HCT116 (cell line): ENCODE results near the gene ACOXL. TPM values are rescaled to one million over a fixed set of nuclear protein-coding genes. Genes with fewer than 3 reads are reported as not detected.

Experiments
- ATAC-seq: fragments of 200-7000 bp; cut with Tn5 transposase; 2 replicates; pipeline ENCODE4 v1.9.1; 2020; ENCODE audit warnings: mild to moderate bottlenecking, moderate library complexity
- BruUV-seq: library from RNA; stranded (reverse); fragments of 400-500 nt; replicated peaks from 2 replicates; lab custom pipeline; 2021; lab: Mats Ljungman, UMichigan
- CTCF ChIA-PET: fragments of 300-600 bp; sonication (Branson Sonifier 250); formaldehyde crosslinking; loops from one replicate; lab custom pipeline; 2021; ENCODE audit warnings: antibody characterized with exemption; lab: Charles Lee
- POLR2A ChIA-PET: fragments of 300-600, 350-600 bp; sonication (Branson Sonifier 250); formaldehyde crosslinking; loops from one replicate; lab custom pipeline; 2021; ENCODE audit warnings: antibody characterized with exemption; lab: Charles Lee
- RAD21 ChIA-PET, 2 experiments: fragments of 300-600 bp; sonication (Branson Sonifier 250); formaldehyde crosslinking; loops; one replicate each; lab custom pipeline; 2023; ENCODE audit warnings: low total read pairs in 2 of 2; ENCODE audit not compliant: uncharacterized antibody in 2 of 2, unreplicated experiment in 2 of 2, low non-redundant PET in 1 of 2; lab: Charles Lee
- DNase-seq: peaks from one replicate; pipeline ENCODE4 v3.0.0-alpha.2; 2010; ENCODE audit warnings: low read depth, low spot score
- H2AFZ ChIP-seq: fragments of 200-600 bp; shearing (Covaris generic), sonication (generic); 2 replicates; pipeline ENCODE4 v1.6.1; 2017; ENCODE audit warnings: low read depth, mixed run types, mixed read lengths, antibody characterized with exemption, low read length; ENCODE audit not compliant: poor library complexity, severe bottlenecking
- H3K27ac ChIP-seq: 2 replicates; pipeline ENCODE4 v1.5.1; 2012; ENCODE audit warnings: low read depth, low read length
- H3K27me3 ChIP-seq: fragments of 200-600 bp; sonication (generic); 2 replicates; pipeline ENCODE4 v1.6.1; 2016; ENCODE audit warnings: mixed run types, low read length, mixed read lengths; ENCODE audit not compliant: insufficient read depth
- H3K36me3 ChIP-seq, 2 experiments: fragments of 200-500 bp in 1 of 2; fragments of 200-600 bp in 1 of 2; sonication (Bioruptor generic) in 1 of 2; sonication (generic) in 1 of 2; 2 replicates each; pipeline versions ENCODE4 v1.5.1 to v1.6.1; 2014 to 2016; ENCODE audit warnings: low read length in 2 of 2, inconsistent platforms in 1 of 2, mixed read lengths in 1 of 2, mixed run types in 1 of 2; ENCODE audit not compliant: insufficient read depth in 2 of 2, control insufficient read depth in 1 of 2
- H3K4me1 ChIP-seq, 2 experiments: fragments of 200-600 bp in 1 of 2; sonication (generic) in 1 of 2; 2 replicates each; pipeline versions ENCODE4 v1.5.1 to v1.6.1; 2012 to 2017; ENCODE audit warnings: low read length in 2 of 2, inconsistent platforms in 1 of 2, mild to moderate bottlenecking in 1 of 2, mixed read lengths in 1 of 2, mixed run types in 1 of 2, moderate library complexity in 1 of 2; ENCODE audit not compliant: insufficient read depth in 2 of 2, control insufficient read depth in 1 of 2
- H3K4me2 ChIP-seq: fragments of 200-600 bp; sonication (generic); 2 replicates; pipeline ENCODE4 v1.6.1; 2017; ENCODE audit warnings: mixed run types, low read length, mixed read lengths
- H3K4me3 ChIP-seq, 2 experiments: fragments of 200-600 bp in 1 of 2; sonication (generic) in 1 of 2; replicated peaks in 1 of 2; 2 replicates each; pipeline ENCODE4 v1.5.1; 2011 to 2016; ENCODE audit warnings: low read length in 2 of 2, control low read depth in 1 of 2, low read depth in 1 of 2, mild to moderate bottlenecking in 1 of 2, mixed read lengths in 1 of 2, mixed run types in 1 of 2
- H3K79me2 ChIP-seq: fragments of 200-600 bp; sonication (generic); 2 replicates; pipeline ENCODE4 v1.6.1; 2017; ENCODE audit warnings: mild to moderate bottlenecking, mixed run types, low read length, moderate library complexity, mixed read lengths; ENCODE audit not compliant: insufficient read depth
- H3K9ac ChIP-seq: fragments of 200-600 bp; sonication (generic); 2 replicates; pipeline ENCODE4 v1.6.1; 2016; ENCODE audit warnings: low read length, mixed read lengths
- H3K9me2 ChIP-seq: fragments of 200-600 bp; sonication (generic), shearing (Covaris generic); 2 replicates; pipeline ENCODE4 v1.6.1; 2017; ENCODE audit warnings: mixed run types, mild to moderate bottlenecking, moderate library complexity; ENCODE audit not compliant: insufficient read depth
- H3K9me3 ChIP-seq, 2 experiments: fragments of 200-500 bp in 1 of 2; fragments of 200-600 bp in 1 of 2; sonication (Bioruptor generic) in 1 of 2; sonication (generic) in 1 of 2; 2 replicates each; pipeline ENCODE4 v1.6.1; 2014 to 2017; ENCODE audit warnings: low read length in 2 of 2, mixed read lengths in 2 of 2, inconsistent platforms in 1 of 2, low read depth in 1 of 2, mild to moderate bottlenecking in 1 of 2, mixed run types in 1 of 2, moderate library complexity in 1 of 2; ENCODE audit not compliant: control insufficient read depth in 1 of 2, insufficient read depth in 1 of 2
- H4K20me1 ChIP-seq: fragments of 200-600 bp; sonication (generic), shearing (Covaris generic); 2 replicates; pipeline ENCODE4 v1.6.1; 2017; ENCODE audit warnings: mixed run types, mild to moderate bottlenecking, moderate library complexity; ENCODE audit not compliant: insufficient read depth
- FOSL1 ChIP-seq: IDR thresholded peaks from 2 replicates; pipeline ENCODE4 v1.6.1; 2012; ENCODE audit warnings: low read depth
- POLR2A ChIP-seq: IDR thresholded peaks from 2 replicates; pipeline ENCODE4 v1.7.0; 2011; ENCODE audit warnings: borderline replicate concordance; ENCODE audit not compliant: insufficient read depth, insufficient read length; ENCODE audit errors: extremely low read depth
- SIN3A ChIP-seq: IDR thresholded peaks from 2 replicates; pipeline ENCODE4 v1.6.1; 2012; ENCODE audit warnings: low read depth
- SP1 ChIP-seq: IDR thresholded peaks from 2 replicates; pipeline ENCODE4 v1.6.1; 2012; ENCODE audit warnings: low read depth
- SRF ChIP-seq: IDR thresholded peaks from 2 replicates; pipeline ENCODE4 v1.6.1; 2012; ENCODE audit warnings: low read depth
- TCF7L2 ChIP-seq: IDR thresholded peaks from 2 replicates; pipeline ENCODE4 v1.7.0; 2011; ENCODE audit warnings: borderline replicate concordance, inconsistent platforms; ENCODE audit not compliant: insufficient read depth, insufficient read length; ENCODE audit errors: extremely low read depth
- ZFX ChIP-seq: fragments of 450-650 bp; IDR thresholded peaks from 2 replicates; pipeline ENCODE4 v1.6.1; 2017
- ZNF274 ChIP-seq: fragments of 200-500 bp; sonication (Bioruptor generic); IDR thresholded peaks from 2 replicates; pipeline ENCODE4 v1.6.1; 2014; ENCODE audit warnings: mild to moderate bottlenecking, low read depth, low read length, inconsistent platforms
- intact Hi-C: fragments of 100-400 bp; cut with micrococcal nuclease; formaldehyde crosslinking; loops from 2 replicates; pipeline ENCODE4 v1.10.0; 2022
- total RNA-seq: library from RNA; stranded (reverse); gene quantifications from one replicate; pipeline ENCODE4 v1.2.1, GENCODE V29; 2021; ENCODE audit not compliant: unreplicated experiment
- TF ChIP-seq, protein P1 (sequence below): IDR thresholded peaks from 2 replicates; pipeline ENCODE4 v1.6.1; 2012; ENCODE audit warnings: low read depth
- TF ChIP-seq, protein P2 (sequence below): IDR thresholded peaks from 2 replicates; pipeline ENCODE4 v1.6.1; 2011; ENCODE audit warnings: mild to moderate bottlenecking, low read length, moderate library complexity; ENCODE audit not compliant: insufficient replicate concordance; ENCODE audit errors: extremely low read depth

Gene ACOXL
- total RNA-seq, 1 experiment from 2014 or later, result 5.5 TPM

DNA sequence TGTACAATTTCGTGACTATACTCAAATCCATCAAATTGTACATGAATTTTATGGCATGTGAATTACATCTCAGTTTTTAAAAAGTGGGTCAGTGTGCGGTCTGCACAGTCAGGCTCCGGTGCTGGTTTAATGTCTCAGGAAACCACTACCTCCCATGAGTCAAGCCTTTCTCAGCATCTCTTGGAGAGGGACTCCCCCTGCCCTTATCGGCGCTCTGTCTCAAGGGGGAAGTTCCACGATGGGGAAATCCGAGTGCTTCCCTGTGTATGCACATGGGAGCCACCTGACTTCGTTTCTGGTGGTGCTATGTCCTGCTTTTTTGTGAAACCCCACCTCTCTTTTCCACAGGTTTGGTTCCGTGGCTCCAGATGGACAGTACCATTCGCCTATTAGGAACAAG, 72.5 kb downstream of the ACOXL start:
- Histone ChIP-seq H3K27me3 (no peaks in the 10 kb centered on the region), H3K9ac (no peak overlapping the region), H3K36me3 (no peaks in the 10 kb centered on the region), H3K9me3 (no peaks in the 10 kb centered on the region), H3K4me1 (no peaks in the 10 kb centered on the region), H3K27ac (no peak overlapping the region), H3K79me2 (no peaks in the 10 kb centered on the region), H3K9me2 (no peaks in the 10 kb centered on the region), H4K20me1 (no peaks in the 10 kb centered on the region), H3K4me3 (no peak overlapping the region), H2AFZ (no peak overlapping the region), H3K4me2 (no peak overlapping the region)
- RAD21 ChIA-PET, result no interaction called here
- POLR2A ChIA-PET, result no interaction called here
- ATAC-seq, result no peak
- CTCF ChIA-PET, result no interaction called here
- intact Hi-C loops, result no loop called here
- no TSS peak for BruUV-seq
- no peak for DNase-seq
- TF ChIP-seq FOSL1, result no peak
- no peak for TF ChIP-seq SRF
- no peak for TF ChIP-seq ZFX
- no peak for TF ChIP-seq ZNF274
- no peak for TF ChIP-seq POLR2A
- TF ChIP-seq, protein P1, sequence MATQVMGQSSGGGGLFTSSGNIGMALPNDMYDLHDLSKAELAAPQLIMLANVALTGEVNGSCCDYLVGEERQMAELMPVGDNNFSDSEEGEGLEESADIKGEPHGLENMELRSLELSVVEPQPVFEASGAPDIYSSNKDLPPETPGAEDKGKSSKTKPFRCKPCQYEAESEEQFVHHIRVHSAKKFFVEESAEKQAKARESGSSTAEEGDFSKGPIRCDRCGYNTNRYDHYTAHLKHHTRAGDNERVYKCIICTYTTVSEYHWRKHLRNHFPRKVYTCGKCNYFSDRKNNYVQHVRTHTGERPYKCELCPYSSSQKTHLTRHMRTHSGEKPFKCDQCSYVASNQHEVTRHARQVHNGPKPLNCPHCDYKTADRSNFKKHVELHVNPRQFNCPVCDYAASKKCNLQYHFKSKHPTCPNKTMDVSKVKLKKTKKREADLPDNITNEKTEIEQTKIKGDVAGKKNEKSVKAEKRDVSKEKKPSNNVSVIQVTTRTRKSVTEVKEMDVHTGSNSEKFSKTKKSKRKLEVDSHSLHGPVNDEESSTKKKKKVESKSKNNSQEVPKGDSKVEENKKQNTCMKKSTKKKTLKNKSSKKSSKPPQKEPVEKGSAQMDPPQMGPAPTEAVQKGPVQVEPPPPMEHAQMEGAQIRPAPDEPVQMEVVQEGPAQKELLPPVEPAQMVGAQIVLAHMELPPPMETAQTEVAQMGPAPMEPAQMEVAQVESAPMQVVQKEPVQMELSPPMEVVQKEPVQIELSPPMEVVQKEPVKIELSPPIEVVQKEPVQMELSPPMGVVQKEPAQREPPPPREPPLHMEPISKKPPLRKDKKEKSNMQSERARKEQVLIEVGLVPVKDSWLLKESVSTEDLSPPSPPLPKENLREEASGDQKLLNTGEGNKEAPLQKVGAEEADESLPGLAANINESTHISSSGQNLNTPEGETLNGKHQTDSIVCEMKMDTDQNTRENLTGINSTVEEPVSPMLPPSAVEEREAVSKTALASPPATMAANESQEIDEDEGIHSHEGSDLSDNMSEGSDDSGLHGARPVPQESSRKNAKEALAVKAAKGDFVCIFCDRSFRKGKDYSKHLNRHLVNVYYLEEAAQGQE, result no peak
- no peak for TF ChIP-seq SIN3A
- TF ChIP-seq, protein P2, sequence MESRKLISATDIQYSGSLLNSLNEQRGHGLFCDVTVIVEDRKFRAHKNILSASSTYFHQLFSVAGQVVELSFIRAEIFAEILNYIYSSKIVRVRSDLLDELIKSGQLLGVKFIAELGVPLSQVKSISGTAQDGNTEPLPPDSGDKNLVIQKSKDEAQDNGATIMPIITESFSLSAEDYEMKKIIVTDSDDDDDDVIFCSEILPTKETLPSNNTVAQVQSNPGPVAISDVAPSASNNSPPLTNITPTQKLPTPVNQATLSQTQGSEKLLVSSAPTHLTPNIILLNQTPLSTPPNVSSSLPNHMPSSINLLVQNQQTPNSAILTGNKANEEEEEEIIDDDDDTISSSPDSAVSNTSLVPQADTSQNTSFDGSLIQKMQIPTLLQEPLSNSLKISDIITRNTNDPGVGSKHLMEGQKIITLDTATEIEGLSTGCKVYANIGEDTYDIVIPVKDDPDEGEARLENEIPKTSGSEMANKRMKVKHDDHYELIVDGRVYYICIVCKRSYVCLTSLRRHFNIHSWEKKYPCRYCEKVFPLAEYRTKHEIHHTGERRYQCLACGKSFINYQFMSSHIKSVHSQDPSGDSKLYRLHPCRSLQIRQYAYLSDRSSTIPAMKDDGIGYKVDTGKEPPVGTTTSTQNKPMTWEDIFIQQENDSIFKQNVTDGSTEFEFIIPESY, result no peak
- TF ChIP-seq SP1, result no peak
- TF ChIP-seq TCF7L2, result no peak
